MG63 (cell line): ENCODE measurements around the gene ZBTB9. TPM values are rescaled to one million over a fixed set of nuclear protein-coding genes. Genes with fewer than 3 reads are reported as not detected.

Experiments used
- DNase-seq: peaks from one replicate; pipeline ENCODE4 v3.0.0-alpha.2; 2020
- H3K27me3 ChIP-seq: fragments of 250-450 bp; sonication (Bioruptor Pico); 2 replicates; pipeline ENCODE4 v1.5.1; 2020; ENCODE audit warnings: mild to moderate bottlenecking, moderate library complexity
- H3K36me3 ChIP-seq: fragments of 250-450 bp; sonication (Bioruptor Pico); 2 replicates; pipeline ENCODE4 v1.5.1; 2020; ENCODE audit warnings: mild to moderate bottlenecking, moderate library complexity
- H3K4me3 ChIP-seq: fragments of 250-450 bp; sonication (Bioruptor Pico); 2 replicates; pipeline ENCODE4 v1.5.1; 2020; ENCODE audit warnings: mild to moderate bottlenecking, moderate library complexity
- H3K9me3 ChIP-seq: fragments of 250-450 bp; sonication (Bioruptor Pico); 2 replicates; pipeline ENCODE4 v1.5.1; 2020; ENCODE audit warnings: mild to moderate bottlenecking, moderate library complexity
- total RNA-seq: library from RNA; depleted of rRNA; stranded (reverse); fragments of >200 nt; shearing (Covaris generic); gene quantifications from 2 replicates; pipeline ENCODE4 v1.2.3, GENCODE V29; 2014; ENCODE audit warnings: low replicate concordance

Gene ZBTB9
- total RNA-seq, 1 experiment from 2014 or later: 6.9 TPM

DNA sequence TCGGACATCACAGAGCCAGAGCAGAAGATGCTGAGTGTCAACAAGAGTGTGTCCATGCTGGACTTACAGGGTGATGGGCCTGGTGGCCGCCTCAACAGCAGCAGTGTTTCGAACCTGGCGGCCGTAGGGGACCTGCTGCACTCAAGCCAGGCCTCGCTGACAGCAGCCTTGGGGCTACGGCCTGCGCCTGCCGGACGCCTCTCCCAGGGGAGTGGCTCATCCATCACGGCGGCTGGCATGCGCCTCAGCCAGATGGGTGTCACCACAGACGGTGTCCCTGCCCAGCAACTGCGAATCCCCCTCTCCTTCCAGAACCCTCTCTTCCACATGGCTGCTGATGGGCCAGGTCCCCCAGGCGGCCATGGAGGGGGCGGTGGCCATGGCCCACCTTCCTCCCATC lies 11.4 kb upstream of the ZBTB9 start:
- H3K27me3 ChIP-seq: no peaks in the 10 kb centered on the region
- no peak overlapping the region for H3K4me3 ChIP-seq
- H3K36me3 ChIP-seq: no peaks in the 10 kb centered on the region
- H3K9me3 ChIP-seq: no peaks in the 10 kb centered on the region
- DNase-seq: no peak

DNA sequence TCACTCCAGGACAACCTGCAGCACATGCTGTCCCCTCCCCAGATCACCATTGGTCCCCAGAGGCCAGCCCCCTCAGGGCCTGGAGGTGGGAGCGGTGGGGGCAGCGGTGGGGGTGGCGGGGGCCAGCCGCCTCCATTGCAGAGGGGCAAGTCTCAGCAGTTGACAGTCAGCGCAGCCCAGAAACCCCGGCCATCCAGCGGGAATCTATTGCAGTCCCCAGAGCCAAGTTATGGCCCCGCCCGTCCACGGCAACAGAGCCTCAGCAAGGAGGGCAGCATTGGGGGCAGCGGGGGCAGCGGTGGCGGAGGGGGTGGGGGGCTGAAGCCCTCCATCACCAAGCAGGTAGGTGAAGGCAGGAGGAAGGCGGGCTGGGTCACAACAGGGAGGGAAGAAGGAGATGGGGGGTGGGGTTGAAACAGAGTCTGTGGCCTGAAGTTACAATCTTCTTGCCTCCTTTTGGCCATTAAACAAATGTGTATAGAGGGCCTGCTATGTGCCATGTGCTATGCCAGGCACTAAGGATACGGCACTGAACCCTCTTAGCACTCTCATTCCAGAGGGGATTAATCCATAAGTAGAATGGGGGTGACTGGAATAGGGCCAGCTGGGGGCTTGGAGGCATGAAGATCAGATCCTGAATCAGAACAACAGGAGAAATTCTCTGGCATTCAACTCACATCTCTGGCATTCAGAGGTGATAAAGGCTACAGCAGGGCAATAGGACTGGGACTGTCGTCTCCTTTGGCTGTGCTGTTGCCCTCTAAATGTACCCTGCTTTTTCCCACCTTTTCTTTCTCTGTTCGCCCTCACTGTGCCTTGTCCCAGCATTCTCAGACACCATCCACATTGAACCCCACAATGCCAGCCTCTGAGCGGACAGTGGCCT lies 10.5 kb upstream of the ZBTB9 start:
- no peaks in the 10 kb centered on the region for H3K9me3 ChIP-seq
- no peaks in the 10 kb centered on the region for H3K27me3 ChIP-seq
- no peak overlapping the region for H3K4me3 ChIP-seq
- DNase-seq: no peak
- H3K36me3 ChIP-seq: no peaks in the 10 kb centered on the region

DNA sequence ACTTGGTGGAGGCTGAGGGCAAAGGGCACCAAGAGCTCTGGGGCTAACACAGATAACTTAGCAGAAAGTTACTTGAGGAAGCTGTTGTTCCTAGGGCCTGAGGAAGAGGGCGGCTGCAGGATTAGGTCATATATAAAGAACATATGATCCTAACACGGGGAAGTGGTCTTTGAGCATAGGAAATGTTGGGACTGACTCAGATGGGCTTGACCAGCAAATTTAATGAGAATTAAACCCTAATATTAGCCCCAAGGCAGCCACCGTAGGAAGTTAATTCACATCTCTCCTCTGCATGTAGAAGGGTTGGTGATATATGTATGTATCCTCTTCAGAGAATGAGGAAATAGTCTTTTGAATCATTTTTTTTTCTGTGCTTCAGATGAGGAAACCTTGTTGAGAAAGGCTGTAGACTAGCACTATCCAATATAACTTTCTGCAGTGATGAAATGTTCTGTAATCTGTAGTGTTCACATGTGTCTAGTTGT lies 9.2 kb upstream of the ZBTB9 start:
- Histone ChIP-seq H3K27me3 (no peaks in the 10 kb centered on the region), H3K36me3 (no peaks in the 10 kb centered on the region), H3K4me3 (no peak overlapping the region), H3K9me3 (no peaks in the 10 kb centered on the region)
- DNase-seq: no peak

DNA sequence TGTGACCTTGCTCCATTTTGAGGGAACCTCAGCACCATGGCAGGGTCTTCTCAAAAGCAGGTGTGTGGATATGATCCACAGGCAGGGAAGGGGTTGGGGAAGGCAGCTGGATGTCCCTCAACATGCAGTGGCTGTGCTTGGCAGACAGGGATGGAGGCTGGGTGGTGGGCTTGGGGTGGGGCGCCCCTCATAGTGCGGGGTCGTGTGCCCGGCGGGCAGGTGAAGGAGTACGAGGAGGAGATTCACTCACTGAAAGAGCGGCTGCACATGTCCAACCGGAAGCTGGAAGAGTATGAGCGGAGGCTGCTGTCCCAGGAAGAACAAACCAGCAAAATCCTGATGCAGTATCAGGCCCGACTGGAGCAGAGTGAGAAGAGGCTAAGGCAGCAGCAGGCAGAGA lies 8.0 kb upstream of the ZBTB9 start:
- H3K9me3 ChIP-seq: no peaks in the 10 kb centered on the region
- H3K4me3 ChIP-seq: no peak overlapping the region
- no peaks in the 10 kb centered on the region for H3K27me3 ChIP-seq
- DNase-seq: no peak
- H3K36me3 ChIP-seq: no peaks in the 10 kb centered on the region

DNA sequence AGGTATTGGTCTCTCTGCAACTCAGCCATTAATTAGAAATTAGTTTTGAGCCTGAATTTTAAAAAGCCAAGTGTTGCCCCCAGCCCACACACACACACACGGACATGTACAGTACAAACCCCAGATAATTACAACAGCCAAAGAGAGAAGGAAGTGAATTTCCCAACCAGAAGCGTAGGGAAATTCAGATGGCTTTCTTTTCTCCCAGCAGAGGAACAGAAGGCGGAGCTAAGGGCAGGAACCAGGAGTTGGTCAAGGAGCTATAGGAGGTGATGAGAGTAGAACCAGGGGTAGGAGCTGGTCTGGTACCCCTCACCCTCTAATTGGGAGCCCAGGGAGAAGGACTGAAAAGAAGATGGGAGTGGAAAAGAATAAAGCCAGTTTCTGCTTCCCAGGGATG lies 3.9 kb upstream of the ZBTB9 start:
- Histone ChIP-seq H3K4me3 (no peak overlapping the region), H3K9me3 (no peaks in the 10 kb centered on the region), H3K27me3 (no peaks in the 10 kb centered on the region), H3K36me3 (no peaks in the 10 kb centered on the region; the same call in 1 of the 2 replicates)
- no peak for DNase-seq

DNA sequence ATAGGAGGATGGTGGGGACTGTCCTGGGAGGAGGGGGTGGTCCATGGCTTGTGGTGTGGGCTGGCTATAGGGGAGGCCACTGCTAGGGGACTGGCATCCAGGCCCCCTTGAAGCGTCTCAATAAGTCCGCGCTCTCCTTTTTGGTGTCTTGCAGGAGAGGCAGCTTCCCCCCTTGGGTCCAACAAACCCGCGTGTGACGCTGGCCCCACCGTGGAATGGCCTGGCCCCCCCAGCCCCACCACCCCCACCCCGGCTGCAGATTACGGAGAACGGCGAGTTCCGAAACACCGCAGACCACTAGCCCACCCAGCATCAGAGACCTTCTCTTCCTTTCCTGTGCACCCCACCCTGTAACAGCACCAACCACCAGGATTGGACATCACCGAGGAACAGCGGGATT lies 2.8 kb upstream of the ZBTB9 start:
- Histone ChIP-seq H3K36me3 (no peaks in the 10 kb centered on the region; the same call in 1 of the 2 replicates), H3K27me3 (no peaks in the 10 kb centered on the region), H3K9me3 (no peaks in the 10 kb centered on the region), H3K4me3 (no peak overlapping the region)
- DNase-seq: no peak

DNA sequence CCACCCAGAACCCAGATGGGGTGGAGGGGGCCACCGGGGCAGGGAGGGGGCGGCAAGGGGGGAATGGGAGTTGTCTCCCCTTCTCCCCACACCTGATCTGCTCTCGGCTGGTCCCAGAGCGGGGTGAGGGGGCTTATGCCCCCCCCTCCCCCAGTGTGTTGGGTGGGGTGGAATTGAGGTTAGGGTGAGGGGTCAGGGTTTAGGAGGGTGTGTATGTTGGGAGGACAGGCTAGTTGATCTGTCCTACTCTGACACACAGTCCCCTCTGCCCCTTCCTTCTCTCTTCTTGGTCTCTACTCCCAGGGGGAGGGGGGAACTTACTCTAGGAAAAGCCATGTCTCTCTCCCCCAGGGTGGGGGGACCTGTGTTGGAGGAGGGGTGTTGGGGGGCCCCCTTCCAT lies 1.9 kb upstream of the ZBTB9 start:
- no peaks in the 10 kb centered on the region for H3K27me3 ChIP-seq
- H3K4me3 ChIP-seq: no peak overlapping the region
- no peak for DNase-seq
- H3K9me3 ChIP-seq: no peaks in the 10 kb centered on the region
- H3K36me3 ChIP-seq: no peaks in the 10 kb centered on the region; the same call in 1 of the 2 replicates

DNA sequence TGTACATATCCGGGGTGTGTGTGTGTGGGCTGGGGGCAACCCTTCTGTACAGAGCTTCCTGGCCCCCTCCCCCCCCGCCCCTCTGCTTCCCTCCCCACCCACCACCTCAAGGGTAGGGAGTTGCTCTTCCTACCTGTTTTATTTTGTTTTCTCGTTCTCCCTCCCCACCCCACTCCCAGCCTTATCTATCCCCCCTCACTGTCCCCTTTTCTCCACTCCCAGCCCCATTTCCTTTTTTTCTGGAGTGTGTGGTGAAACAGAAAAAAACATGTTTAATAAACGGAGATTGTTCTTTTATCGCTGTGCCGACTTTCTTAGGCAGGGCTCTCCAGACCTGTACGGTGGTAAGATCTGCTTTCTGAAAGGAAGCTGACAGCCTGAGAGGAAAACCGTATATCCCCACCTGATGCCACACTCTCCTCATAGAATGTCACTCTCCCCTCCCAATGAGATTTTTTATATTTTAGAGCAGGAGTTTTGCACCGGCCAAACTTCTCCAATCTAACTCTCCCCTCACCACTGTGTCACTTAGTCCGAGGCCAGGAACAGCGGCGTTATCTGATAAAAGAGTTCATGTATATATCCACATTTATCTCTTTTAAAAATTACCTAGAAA lies 875 bp upstream of the ZBTB9 start:
- Histone ChIP-seq H3K27me3 (no peaks in the 10 kb centered on the region), H3K36me3 (no peaks in the 10 kb centered on the region; the same call in 1 of the 2 replicates), H3K9me3 (no peaks in the 10 kb centered on the region), H3K4me3 (peak overlapping the region; percentile 74)
- no peak for DNase-seq

DNA sequence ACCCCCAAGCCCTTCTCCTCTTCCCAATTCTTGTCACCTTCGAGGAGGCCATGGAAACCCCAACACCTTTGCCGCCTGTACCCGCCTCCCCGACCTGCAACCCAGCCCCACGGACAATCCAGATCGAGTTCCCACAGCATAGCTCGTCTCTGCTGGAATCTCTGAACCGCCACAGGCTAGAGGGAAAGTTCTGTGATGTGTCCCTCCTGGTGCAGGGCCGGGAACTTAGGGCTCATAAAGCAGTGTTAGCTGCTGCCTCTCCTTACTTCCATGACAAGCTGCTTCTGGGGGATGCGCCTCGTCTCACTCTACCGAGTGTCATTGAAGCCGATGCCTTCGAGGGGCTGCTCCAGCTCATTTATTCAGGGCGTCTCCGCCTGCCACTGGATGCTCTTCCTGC lies 675 bp downstream of the ZBTB9 start:
- DNase-seq: no peak
- no peaks in the 10 kb centered on the region for H3K27me3 ChIP-seq
- no peaks in the 10 kb centered on the region for H3K9me3 ChIP-seq
- H3K4me3 ChIP-seq: peak overlapping the region; percentile 74
- no peaks in the 10 kb centered on the region; the same call in 1 of the 2 replicates for H3K36me3 ChIP-seq

DNA sequence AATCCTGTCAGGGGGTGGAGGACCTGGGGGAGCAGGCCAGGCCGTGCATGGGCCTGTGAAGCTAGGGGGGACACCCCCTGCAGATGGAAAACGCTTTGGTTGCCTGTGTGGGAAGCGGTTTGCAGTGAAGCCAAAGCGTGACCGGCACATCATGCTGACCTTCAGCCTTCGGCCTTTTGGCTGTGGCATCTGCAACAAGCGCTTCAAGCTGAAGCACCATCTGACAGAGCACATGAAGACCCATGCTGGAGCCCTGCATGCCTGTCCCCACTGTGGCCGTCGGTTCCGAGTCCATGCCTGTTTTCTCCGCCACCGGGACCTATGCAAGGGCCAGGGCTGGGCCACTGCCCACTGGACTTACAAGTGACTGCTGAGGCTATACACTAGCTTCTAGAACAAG lies 1.8 kb downstream of the ZBTB9 start:
- Histone ChIP-seq H3K9me3 (no peaks in the 10 kb centered on the region), H3K36me3 (no peaks in the 10 kb centered on the region; the same call in 1 of the 2 replicates), H3K4me3 (no peak overlapping the region), H3K27me3 (no peaks in the 10 kb centered on the region)
- no peak for DNase-seq

DNA sequence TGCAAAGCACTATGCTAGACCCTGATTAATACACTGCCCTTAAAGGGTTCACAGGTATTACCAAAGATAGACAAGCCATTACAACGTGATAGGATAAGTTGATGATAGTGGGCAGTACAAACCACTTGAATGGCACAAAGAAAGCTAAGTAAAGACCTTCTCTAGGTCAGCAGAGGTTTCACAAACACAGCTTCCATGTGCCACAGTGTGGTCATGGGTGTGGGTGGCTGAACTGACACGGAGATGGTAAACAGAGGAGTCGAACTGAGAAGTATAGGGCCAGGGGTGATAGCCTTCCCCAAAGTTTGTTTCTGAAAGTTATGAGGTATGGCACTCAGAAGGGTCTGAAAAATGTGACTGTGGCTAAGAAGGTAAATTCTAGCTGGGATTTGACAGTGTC lies 4.3 kb downstream of the ZBTB9 start:
- H3K27me3 ChIP-seq: no peaks in the 10 kb centered on the region
- no peak overlapping the region for H3K4me3 ChIP-seq
- H3K9me3 ChIP-seq: no peaks in the 10 kb centered on the region
- H3K36me3 ChIP-seq: no peaks in the 10 kb centered on the region; the same call in 1 of the 2 replicates
- DNase-seq: no peak

DNA sequence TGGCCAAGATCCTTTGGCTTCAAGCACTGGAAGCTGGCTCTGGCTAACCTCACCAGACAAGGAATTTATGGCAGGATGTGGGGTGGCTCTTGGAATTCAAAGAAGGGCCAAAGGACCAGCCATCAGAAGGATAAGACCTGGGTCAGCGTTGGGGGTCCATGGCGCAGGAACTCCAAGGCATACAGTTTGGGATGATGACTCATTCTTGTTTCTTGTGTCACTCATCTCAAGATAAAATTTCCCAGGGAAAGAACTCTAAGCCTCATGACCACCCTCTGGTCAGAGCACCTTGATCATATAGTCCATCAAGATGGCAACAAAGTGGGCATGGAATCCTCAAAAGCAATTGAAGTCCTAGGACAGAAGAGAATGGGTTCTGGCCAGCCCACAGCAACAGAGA lies 4.8 kb downstream of the ZBTB9 start:
- Histone ChIP-seq H3K9me3 (no peaks in the 10 kb centered on the region), H3K27me3 (no peaks in the 10 kb centered on the region), H3K4me3 (no peak overlapping the region), H3K36me3 (no peaks in the 10 kb centered on the region; the same call in 1 of the 2 replicates)
- DNase-seq: no peak

DNA sequence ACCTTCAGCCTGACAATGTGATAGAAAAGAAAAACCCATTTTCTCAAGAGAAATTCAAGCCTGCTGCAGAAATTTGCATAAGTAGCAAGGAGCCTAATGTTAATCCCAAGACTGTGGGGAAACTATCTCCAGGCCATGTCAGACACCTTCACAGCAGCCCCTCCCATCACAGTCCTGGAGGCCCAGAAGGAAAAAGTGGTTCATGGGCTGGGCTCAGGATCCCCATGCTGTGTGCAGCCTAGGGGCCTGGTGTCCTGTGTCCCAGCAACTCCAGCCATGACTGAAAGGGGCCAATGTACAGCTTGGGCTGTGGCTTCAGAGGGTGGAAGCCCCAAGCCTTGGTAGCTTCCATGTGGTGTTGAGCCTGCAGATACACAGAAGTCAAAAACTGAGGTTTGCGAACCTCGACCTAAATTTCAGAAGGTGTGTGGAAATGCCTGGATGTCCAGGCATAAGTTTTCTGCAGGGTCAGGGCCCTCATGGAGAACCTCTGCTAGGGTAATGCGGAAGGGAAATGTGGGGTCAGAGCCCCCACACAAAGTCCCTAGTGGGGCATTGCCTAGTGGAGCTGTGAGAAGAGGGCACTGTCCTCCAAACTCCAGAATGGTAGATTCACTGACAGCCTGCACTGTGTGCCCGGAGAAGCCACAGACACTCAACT lies 11.8 kb downstream of the ZBTB9 start:
- Histone ChIP-seq H3K9me3 (no peaks in the 10 kb centered on the region), H3K4me3 (no peak overlapping the region), H3K27me3 (no peaks in the 10 kb centered on the region), H3K36me3 (no peaks in the 10 kb centered on the region)
- DNase-seq: no peak

DNA sequence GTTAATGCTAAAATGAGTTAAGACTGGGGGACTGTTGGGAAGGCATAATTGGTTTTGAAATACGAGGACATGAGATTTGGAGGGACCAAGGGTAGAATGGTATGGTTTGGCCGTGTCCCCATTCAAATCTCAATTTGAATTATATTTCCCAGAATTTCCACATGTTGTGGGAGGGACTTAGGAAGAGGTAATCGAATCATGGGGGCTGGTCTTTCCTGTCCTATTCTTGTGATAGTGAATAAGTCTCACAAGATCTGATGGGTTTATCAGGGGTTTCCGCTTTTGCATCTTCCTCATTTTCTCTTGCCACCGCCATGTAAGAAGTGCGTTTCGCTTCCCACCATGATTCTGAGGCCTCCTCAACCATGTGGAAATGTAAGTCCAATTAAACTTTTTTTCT lies 12.7 kb downstream of the ZBTB9 start:
- Histone ChIP-seq H3K36me3 (no peaks in the 10 kb centered on the region), H3K27me3 (no peaks in the 10 kb centered on the region), H3K4me3 (no peak overlapping the region), H3K9me3 (no peaks in the 10 kb centered on the region)
- no peak for DNase-seq

DNA sequence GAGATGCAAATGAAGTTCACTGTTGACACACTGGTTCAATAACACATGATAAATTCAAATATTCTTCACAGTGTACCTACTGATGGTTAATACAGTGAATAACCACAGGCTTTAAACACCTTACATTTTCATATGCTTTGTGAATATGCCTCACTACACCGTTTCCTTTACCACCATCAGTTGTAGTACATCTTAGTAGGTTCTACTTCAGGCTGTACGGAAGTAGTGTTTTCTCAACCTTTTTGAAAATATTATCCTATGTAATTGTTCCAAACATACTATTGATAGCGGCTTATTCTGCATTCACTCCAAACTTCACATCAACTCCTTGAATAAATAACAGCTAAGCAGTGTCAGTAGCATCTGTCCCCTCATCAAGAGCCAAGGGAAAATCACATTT lies 15.3 kb downstream of the ZBTB9 start:
- H3K9me3 ChIP-seq: no peaks in the 10 kb centered on the region

DNA sequence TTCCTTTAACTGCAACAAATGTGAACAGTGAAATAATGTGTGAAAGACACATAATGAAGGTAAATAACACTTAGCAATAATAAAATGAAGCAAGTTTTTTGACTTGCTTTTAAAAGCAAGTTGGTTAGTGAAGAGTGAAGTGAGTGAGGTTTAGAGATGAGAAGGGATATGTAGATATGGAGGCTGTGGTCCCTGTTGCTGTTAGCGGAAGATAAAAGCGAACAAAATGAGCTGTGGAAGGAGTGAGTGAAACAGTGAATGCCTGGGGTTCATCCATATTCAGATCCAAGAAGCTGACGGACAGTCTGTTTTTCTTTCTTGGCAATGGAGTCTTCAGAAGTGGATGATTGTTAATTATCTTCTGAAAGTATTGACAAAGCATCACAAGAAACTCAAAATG lies 23.5 kb downstream of the ZBTB9 start:
- H3K4me3 ChIP-seq: no peak overlapping the region

More for the DNA sequence above, 15.3 kb downstream of the ZBTB9 start:
- Histone ChIP-seq H3K36me3 (no peaks in the 10 kb centered on the region), H3K27me3 (no peaks in the 10 kb centered on the region), H3K4me3 (no peak overlapping the region)
- DNase-seq: no peak

DNA sequence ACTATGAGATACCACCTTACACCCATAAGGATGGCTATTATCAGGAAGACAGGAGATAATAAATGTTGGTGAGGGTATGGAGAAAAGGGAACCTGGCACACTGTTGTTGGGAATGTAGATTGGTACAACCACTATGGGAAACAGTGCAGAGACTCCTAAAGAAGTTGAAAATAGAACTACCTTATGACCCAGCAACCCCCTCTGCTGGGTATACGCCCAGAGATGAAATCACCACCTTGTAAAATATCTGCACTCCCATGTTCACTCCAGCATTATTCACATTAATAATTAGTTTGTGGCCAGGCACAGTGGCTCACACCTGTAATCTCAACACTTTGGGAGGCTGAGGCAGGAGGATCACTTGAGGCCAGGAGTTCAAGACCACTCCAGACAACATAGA lies 26.8 kb downstream of the ZBTB9 start:
- H3K27me3 ChIP-seq: no peaks in the 10 kb centered on the region
- no peak for DNase-seq
- H3K4me3 ChIP-seq: no peak overlapping the region
- no peaks in the 10 kb centered on the region for H3K9me3 ChIP-seq
- no peaks in the 10 kb centered on the region for H3K36me3 ChIP-seq

More for the DNA sequence above, 23.5 kb downstream of the ZBTB9 start:
- H3K9me3 ChIP-seq: no peaks in the 10 kb centered on the region
- DNase-seq: no peak
- H3K36me3 ChIP-seq: no peaks in the 10 kb centered on the region
- no peaks in the 10 kb centered on the region for H3K27me3 ChIP-seq
